Osteoblast (primary cell): ENCODE results near the gene MCTP2. TPM values are rescaled to one million over a fixed set of nuclear protein-coding genes. Genes with fewer than 3 reads are reported as not detected.

Experiments used
- DNase-seq: peaks from one replicate; pipeline ENCODE4 v3.0.0; 2011; ENCODE audit warnings: low spot score, mixed read lengths; ENCODE audit not compliant: insufficient read length; ENCODE audit errors: missing footprints
- H2AFZ ChIP-seq: 2 replicates; pipeline ENCODE4 v1.6.0; 2011; ENCODE audit warnings: mild to moderate bottlenecking, low read length
- H3K27ac ChIP-seq: 2 replicates; pipeline ENCODE4 v1.5.1; 2011; ENCODE audit warnings: mild to moderate bottlenecking, low read depth, low read length, moderate library complexity
- H3K27me3 ChIP-seq: 2 replicates; pipeline ENCODE4 v1.6.0; 2012; ENCODE audit warnings: mild to moderate bottlenecking, control low read depth, inconsistent platforms, low read length, moderate library complexity; ENCODE audit not compliant: insufficient read depth
- H3K36me3 ChIP-seq: 2 replicates; pipeline ENCODE4 v1.5.1; 2011; ENCODE audit warnings: mild to moderate bottlenecking, low read length, control low read depth, moderate library complexity; ENCODE audit not compliant: insufficient read depth
- H3K4me1 ChIP-seq: 2 replicates; pipeline ENCODE4 v1.5.1; 2011; ENCODE audit warnings: mild to moderate bottlenecking, low read length, control low read depth, moderate library complexity; ENCODE audit not compliant: insufficient read depth
- H3K4me2 ChIP-seq: 2 replicates; pipeline ENCODE4 v1.6.0; 2011; ENCODE audit warnings: mild to moderate bottlenecking, low read length; ENCODE audit not compliant: insufficient read depth
- H3K4me3 ChIP-seq: fragments of 200-600 bp; sonication (generic); 3 replicates; pipeline ENCODE4 v1.5.1; 2012; ENCODE audit warnings: mild to moderate bottlenecking, low read length, inconsistent platforms; ENCODE audit not compliant: insufficient read depth
- H3K79me2 ChIP-seq: 2 replicates; pipeline ENCODE4 v1.6.0; 2012; ENCODE audit warnings: mild to moderate bottlenecking, low read length, control low read depth, inconsistent platforms; ENCODE audit not compliant: insufficient read depth
- H3K9me3 ChIP-seq: 2 replicates; pipeline ENCODE4 v1.5.1; 2011; ENCODE audit warnings: low read depth, low read length, control low read depth
- H4K20me1 ChIP-seq: 2 replicates; pipeline ENCODE4 v1.6.0; 2012; ENCODE audit warnings: mild to moderate bottlenecking, low read length, control low read depth; ENCODE audit not compliant: insufficient read depth
- CTCF ChIP-seq: IDR thresholded peaks from 2 replicates; pipeline ENCODE4 v1.5.1; 2011; ENCODE audit warnings: mild to moderate bottlenecking, low read depth, low read length, moderate library complexity; ENCODE audit errors: extremely low read depth
- total RNA-seq: library from RNA; depleted of rRNA; stranded (reverse); fragments of >200 nt; gene quantifications from 2 replicates; pipeline ENCODE4 v1.2.3, GENCODE V29; 2012

The MCTP2 gene
- total RNA-seq, 1 donor: 16.3 TPM

- Histone ChIP-seq H3K79me2 (no peaks in the 10 kb centered on the region), H3K36me3 (no peaks in the 10 kb centered on the region), H3K4me3 (no peak overlapping the region), H3K4me1 (no peaks in the 10 kb centered on the region), H4K20me1 (no peaks in the 10 kb centered on the region), H3K4me2 (no peak overlapping the region), H2AFZ (no peak overlapping the region), H3K27me3 (no peaks in the 10 kb centered on the region), H3K9me3 (no peaks in the 10 kb centered on the region), H3K27ac (no peak overlapping the region)
- DNase-seq: no peak
- TF ChIP-seq CTCF: no peak
These were observed 229.3 kb downstream of the MCTP2 start for GRCh38 chr15:94460624-94461023.

GRCh38 chr15:94467034-94467433, 235.7 kb downstream of the MCTP2 start:
- Histone ChIP-seq H2AFZ (no peak overlapping the region), H3K79me2 (no peaks in the 10 kb centered on the region), H3K27ac (no peak overlapping the region), H4K20me1 (no peaks in the 10 kb centered on the region), H3K4me1 (no peaks in the 10 kb centered on the region), H3K36me3 (no peaks in the 10 kb centered on the region), H3K9me3 (no peaks in the 10 kb centered on the region), H3K4me3 (no peak overlapping the region), H3K4me2 (no peak overlapping the region), H3K27me3 (no peaks in the 10 kb centered on the region)
- TF ChIP-seq CTCF: no peak
- DNase-seq: no peak

DNA sequence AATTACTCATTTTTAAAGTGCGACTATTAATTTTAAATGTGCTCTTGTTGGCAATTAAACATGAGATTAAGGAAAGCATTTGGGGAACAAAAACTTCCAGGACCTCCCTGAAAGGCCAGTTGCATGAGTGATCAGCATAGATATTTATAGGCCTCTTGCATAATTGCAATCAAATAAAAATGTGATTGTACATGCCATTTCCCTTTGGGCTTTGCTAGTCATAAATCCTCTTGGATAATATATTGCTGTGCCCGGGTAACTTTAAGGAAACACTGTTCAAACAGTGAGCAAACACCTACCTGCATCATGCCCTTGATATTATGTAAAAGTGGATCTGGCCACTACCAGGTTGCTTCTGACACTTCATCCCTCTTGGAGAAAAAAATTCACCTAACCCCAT, 239.1 kb downstream of the MCTP2 start:
- Histone ChIP-seq H3K79me2 (no peaks in the 10 kb centered on the region), H2AFZ (no peak overlapping the region), H3K36me3 (no peaks in the 10 kb centered on the region), H3K4me1 (no peaks in the 10 kb centered on the region), H3K27me3 (no peaks in the 10 kb centered on the region), H3K4me3 (no peak overlapping the region), H3K9me3 (no peaks in the 10 kb centered on the region), H3K27ac (no peak overlapping the region), H3K4me2 (no peak overlapping the region), H4K20me1 (no peaks in the 10 kb centered on the region)
- no peak for DNase-seq
- TF ChIP-seq CTCF: no peak

- Histone ChIP-seq H3K27me3 (no peaks in the 10 kb centered on the region), H3K79me2 (no peaks in the 10 kb centered on the region), H4K20me1 (no peaks in the 10 kb centered on the region), H3K9me3 (no peaks in the 10 kb centered on the region), H3K4me3 (no peak overlapping the region), H3K4me2 (no peak overlapping the region), H2AFZ (no peak overlapping the region), H3K27ac (no peak overlapping the region), H3K4me1 (no peaks in the 10 kb centered on the region), H3K36me3 (no peaks in the 10 kb centered on the region)
- no peak for DNase-seq
- no peak for TF ChIP-seq CTCF
These were observed 245.3 kb downstream of the MCTP2 start for GRCh38 chr15:94476686-94477085.
